ENCODE results near the gene ERG28.
A peak's percentile ranks its signal among the peaks of the same experiment; 100 is the strongest.

The ERG28 gene

GRCh38 chr14:75657331-75657730, 3.3 kb downstream of the ERG28 start:
- DNase-seq, result no peak

DNA sequence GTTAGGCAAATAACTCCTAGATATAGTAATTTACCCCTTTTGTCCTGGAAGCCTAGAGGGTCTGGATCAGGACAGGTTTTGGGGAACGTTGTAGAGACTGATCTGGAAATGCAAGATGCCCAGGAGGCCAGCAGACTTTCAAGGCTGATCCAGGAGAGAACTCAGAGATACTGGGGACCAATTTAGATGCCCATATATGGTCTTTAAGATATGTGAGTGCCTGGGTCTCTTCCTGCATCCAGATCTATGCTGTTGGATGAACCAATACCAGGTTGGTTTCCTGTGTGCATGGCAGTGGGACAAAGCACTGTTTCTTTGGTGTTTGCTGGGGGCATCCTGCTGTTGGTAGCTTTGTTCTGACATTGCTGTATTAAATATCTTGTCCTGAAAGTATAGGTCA, 5.4 kb downstream of the ERG28 start:
- no peak for DNase-seq

GRCh38 chr14:75654127-75654732, 6.4 kb downstream of the ERG28 start:
- peak; percentile 83 for DNase-seq

GRCh38 chr14:75653563-75653962, 7.1 kb downstream of the ERG28 start:
- DNase-seq, result no peak

DNA sequence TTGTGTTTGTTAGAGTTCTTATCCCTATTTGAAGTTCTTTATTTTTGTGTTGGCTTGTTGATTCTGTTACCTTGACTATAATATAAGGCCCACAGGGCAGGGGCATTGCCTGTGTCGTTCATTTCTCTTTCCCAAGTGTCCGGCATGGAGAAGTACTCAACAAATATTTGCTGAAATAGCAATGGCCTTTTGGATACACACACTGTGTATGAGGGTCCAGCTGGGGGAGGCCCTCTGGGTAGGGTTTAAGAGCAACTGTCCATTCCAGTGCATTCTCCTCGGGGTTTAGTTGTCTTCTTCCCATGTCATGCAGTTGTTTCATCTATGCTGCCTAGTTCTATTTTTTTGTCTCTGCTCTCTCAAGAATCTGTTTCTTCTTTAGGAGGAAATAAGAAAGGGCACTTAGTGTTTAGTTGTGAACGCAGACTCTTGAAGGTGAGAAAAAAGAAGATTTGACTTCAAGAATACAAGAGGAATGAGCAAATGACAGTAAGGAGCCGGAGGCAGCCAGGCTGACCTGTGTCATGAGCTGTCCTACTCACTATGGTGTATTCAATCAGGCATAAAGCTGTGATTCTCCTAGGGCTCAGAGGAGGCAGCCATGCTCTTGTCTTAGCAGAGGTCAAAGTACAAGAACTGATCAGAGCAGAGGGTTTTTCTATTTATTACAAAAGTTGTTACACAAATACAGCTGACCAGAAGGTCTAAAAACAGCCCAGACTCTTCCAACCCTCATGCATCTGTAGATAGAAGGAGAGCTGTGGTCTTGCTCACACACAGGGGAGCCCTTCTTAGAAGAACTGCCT, 10.2 kb downstream of the ERG28 start:
- no peak for DNase-seq

- no peak for DNase-seq
These were observed 10.9 kb downstream of the ERG28 start for GRCh38 chr14:75649773-75650172.

GRCh38 chr14:75649337-75649736, 11.3 kb downstream of the ERG28 start:
- DNase-seq, result no peak

DNA sequence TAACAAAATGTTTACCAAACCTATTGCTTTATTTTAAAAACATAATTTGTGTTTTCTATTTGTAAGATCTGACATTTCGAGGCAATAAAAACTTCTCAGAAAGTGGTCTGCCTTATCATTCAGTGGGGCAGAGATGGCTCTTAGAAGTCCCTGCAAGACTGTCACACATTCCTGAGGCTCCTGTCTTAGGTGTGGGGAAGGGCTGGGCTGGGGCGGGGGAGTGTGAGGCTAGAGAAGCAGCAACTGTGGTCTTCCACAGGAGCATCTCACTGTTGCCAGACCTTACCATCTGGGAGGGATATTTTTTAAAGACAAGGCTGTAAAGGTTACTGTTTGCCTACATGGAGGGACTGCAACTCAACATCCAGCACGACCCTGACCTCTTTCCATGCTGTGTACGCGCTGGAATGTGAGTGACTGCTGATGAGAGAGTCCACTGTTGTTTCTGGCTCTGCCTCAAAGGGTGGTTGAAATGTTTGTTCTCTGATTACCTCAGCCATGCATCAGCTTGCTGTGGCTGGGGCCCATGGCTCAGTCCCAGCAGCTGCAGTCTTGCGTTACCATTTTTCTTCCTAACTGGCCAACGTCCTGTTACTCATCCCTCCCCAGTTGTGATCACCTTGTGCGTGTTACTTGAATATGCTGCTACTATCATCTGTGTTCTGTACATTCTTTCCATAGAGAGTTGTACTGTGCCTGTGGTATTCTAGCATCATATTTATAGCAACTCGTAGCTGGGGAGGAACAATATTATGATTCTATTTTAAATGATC, 12.4 kb downstream of the ERG28 start:
- DNase-seq, result no peak

DNA sequence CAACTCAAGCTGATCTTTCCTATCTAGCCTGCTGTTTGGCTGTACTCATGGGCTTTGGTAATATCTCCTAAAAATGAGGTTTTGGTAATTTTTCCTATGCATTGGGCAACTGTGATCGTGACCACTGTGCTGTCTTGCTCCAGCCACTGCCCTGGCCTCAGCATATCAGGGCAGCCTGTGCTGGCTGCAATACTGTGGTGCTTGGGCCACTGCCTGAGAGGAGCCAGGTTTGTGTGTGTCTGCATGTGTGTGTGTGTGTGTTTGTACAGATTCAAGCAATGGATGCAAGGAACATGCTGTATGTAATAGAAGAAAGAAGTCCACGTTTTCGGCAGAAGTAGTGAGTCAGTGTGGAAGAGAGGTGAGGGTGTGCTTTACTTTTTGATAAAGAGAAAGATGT, 13.0 kb downstream of the ERG28 start:
- no peak for DNase-seq

DNA sequence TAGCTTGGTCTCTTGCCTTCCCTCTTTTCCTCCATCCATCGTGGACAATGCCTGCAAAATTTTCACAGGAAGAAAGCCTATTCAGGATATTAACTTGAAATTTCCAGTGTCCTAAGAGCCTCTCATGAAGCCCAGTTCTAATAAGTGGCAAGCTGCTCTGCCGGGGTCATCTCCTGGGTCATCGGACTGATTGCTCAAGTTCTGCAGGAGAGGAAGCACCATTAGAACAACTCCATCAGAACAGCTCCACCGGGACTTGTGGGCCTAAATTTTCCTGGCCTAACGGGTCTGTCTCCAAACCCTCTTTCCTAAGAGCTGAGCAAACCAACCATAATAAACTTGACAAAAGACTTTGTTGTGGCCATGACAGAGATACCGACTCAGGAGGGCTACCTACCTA, 13.9 kb downstream of the ERG28 start:
- DNase-seq, result no peak

DNA sequence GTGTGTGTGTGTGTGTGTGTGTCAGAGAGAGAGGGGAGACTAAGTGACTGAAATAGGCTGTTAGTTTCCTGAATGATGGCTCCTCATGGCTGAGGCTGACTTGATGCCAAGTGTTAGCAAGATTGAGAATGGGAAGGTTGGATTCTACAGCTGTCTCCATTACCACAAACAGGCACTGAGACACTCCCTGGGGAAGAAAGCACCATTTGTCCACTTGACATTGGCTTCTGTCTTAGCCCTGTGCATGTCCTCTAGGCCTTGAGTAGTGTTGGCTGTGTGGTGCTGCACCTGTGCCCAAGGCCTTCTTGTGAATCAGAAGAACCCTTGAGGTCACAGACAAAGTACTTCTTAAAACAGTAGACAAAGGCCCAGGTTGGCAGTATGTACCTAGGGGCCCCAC, 15.6 kb downstream of the ERG28 start:
- DNase-seq, result no peak

DNA sequence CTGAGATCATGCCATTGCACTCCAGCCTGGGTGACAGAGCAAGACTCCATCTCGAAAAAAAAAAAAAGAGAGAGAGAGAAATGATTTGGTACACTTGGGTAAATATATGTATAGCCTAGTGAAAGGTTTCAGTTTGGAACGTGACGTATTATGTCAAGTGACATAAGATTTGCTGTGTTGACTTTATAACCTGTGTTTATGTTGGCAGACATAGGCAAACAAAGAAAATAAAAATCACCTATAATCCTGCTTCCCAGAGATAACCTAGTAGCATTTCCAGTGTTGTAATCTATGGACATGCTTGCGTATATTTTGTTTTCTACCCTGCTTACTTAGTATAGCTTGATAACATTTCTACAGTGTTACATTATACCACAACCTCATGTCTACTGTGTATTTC, 16.7 kb downstream of the ERG28 start:
- no peak for DNase-seq

- DNase-seq, result no peak
These were observed 19.8 kb downstream of the ERG28 start for GRCh38 chr14:75640876-75641275.

DNA sequence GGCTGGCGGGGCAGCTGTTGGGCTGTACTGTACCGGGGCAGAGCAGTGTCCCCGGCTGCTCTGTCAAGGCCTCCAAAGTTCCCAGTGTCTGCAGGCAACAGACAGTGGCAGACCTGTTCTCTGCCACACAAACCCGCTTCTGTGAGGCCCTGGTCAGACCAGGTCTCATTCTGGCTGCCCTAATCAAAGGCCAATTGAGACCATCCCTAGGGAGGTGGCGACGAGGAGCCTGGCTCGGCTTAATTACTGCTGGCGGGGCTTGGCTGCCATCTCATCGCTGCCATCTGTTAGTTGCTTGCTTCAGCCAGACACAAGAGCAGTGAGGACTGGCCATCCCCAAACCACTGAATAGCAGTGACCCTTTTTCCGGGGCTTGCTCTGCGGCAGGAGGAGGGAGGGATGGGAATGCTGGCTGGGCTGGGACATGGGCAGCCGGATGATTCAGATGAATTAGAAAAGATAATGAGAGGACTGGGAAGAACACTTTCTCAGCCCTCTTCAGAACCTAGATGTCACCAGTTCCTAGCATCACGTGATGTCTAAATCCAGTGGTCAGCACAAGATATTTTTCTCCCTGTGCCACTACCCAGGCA, 24.5 kb downstream of the ERG28 start:
- DNase-seq, result no peak

GRCh38 chr14:75634848-75635247, 25.8 kb downstream of the ERG28 start:
- DNase-seq, result no peak

DNA sequence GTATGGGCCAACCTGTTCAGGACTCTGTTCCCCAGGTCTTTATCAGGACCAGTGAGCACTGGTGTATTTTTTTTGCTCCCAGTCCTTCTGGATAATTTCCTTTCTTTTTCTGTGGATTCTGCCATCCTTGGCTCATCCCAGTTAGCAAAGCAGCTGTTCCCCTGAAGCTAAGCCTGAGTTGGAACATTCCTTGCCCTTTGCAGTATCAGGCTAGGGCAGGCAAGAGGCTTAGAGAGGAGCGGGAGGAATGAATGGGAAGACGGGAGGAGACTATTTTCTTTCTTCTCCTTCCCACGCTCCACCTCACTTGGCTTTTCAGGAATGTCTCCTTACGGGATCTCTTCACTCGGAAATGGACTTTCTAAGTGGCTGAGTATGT, 29.2 kb downstream of the ERG28 start:
- no peak for DNase-seq

- no peak for DNase-seq
These were observed 29.8 kb downstream of the ERG28 start for GRCh38 chr14:75630695-75631452.

GRCh38 chr14:75628816-75629215, 31.9 kb downstream of the ERG28 start:
- no peak for DNase-seq

DNA sequence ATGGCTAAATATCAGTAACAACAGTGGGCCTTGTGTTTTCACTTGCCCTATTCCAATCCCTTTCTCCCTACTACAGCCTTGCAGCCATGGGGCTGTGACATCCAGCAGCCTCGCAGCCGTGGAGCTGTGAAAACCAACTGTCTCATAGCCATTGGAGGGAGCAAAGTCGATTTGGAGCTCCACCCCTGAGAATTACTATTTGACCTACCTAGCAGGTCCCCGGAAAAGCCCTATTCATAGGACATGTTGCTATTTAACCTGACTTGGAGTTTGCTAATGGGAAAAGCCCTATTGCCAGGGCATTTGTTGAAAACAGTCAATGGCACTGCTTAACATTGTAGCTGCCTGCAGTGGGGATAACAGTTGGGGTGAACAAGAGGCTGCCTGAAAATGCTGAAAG, 33.3 kb downstream of the ERG28 start:
- DNase-seq, result no peak

DNA sequence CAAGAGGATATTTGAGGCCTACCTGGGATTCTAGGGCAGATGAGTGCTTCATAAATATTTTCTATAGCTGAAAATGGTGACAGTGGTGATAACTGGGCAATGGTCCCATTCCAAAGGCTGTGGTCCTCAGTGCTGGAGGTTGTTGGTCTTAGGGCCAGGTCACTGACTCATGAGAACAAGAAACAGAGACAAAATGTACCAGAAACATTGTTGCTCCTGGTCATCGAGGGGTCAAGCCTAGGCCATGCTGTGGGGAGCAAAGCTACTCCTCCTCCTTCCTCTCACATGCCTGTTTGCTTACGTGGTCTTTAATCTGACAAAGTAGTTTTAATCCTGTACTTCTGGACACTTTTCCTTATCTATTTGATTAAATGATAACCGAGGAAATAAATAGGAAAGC, 33.8 kb downstream of the ERG28 start:
- no peak for DNase-seq

GRCh38 chr14:75626396-75626795, 34.3 kb downstream of the ERG28 start:
- DNase-seq, result no peak

DNA sequence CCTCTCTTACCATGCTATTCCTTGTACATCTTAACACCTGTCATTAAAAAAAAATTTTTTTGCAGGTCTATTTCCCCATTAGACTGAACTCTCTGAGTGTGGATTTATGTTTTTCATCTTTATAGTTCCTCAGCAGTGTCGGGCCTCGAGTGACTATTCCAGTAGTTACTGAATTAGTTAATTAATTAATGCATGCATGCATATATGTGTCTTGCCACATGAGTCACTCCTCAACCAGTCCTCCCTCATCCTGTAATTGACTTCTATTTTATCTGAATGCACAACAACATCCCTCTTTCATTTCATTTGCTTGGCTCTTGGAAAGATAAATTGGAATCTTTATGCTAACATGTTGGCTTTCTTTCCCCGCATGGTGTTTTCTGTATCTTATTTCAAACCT, 35.6 kb downstream of the ERG28 start:
- no peak for DNase-seq

GRCh38 chr14:75619548-75619947, 41.1 kb downstream of the ERG28 start:
- DNase-seq, result no peak
